ENCODE results near the gene SLC35A5. TPM values are rescaled to one million over a fixed set of nuclear protein-coding genes. Genes with fewer than 3 reads are reported as not detected.

Gene SLC35A5
- total and polyA plus RNA-seq, 9 of the 15 experiments (the other 6 are each of a cell fraction or from before 2014, with no cell fraction given): 4.0 to 13.0 (median 9.7) TPM

DNA sequence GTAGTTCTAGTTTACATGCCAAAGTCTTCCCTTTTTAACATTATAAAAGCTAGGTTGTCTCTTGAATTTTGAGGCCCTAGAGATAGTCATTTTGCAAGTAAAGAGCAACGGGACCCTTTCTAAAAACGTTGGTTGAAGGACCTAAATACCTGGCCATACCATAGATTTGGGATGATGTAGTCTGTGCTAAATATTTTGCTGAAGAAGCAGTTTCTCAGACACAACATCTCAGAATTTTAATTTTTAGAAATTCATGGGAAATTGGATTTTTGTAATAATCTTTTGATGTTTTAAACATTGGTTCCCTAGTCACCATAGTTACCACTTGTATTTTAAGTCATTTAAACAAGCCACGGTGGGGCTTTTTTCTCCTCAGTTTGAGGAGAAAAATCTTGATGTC, 21.3 kb downstream of the SLC35A5 start:
- no peak overlapping the region for H3K27ac ChIP-seq (ENCODE audit: extremely low read depth, low read depth, low read length)
- no peaks in the 10 kb centered on the region for H3K9me1 ChIP-seq (ENCODE audit: control insufficient read depth, insufficient read depth, low read length)
- intact Hi-C loops (cut with micrococcal nuclease): loop anchor here (5.0 to 10.0 kb wide), 3 partner anchors 152 to 409 kb away; partner anchors contain the start of gene GTPBP8
- in situ Hi-C loops (cut with MboI): loop anchor here (25.0 kb wide), 1 partner anchor 704 kb away; no protein-coding TSS in a partner anchor
- no peak overlapping the region for H3K4me2 ChIP-seq (ENCODE audit: insufficient read depth, low read length)
- ATAC-seq (no peak), DNase-seq (ENCODE audit: extremely low read depth in 1 of 4, low spot score in 3 of 4) (no peak), FAIRE-seq (no peak)
- no peaks in the 10 kb centered on the region for H4K20me1 ChIP-seq (replicated peaks; ENCODE audit: control insufficient read depth, insufficient read depth, low read length)
- H3K9me3 ChIP-seq (replicated peaks; ENCODE audit: control insufficient read depth, insufficient read depth, low read depth, low read length): no peaks in the 10 kb centered on the region
- CTCF ChIA-PET (ENCODE audit: low intra/inter-chr PET ratio): interaction anchor here (1.3 to 2.1 kb wide), 2 partner anchors 59 to 705 kb away, joined by 3 to 8 read pairs; no protein-coding TSS in a partner anchor
- TF ChIP-seq C11orf30 (IDR thresholded peaks at IDR 0.05; ENCODE audit: low read depth) (peak; percentile 48; the same call in 1 of the 2 replicates), KLF6 (CRISPR knock-in tag; IDR thresholded peaks at IDR 0.05; ENCODE audit: borderline replicate concordance) (no peak), ZNF197 (CRISPR knock-in tag; IDR thresholded peaks at IDR 0.05; ENCODE audit: low read depth) (no peak), MTF1 (CRISPR knock-in tag; IDR thresholded peaks at IDR 0.05; ENCODE audit: borderline replicate concordance) (no peak), MAFG (tag; conservative IDR thresholded peaks at IDR 0.05) (0 out of 2 replicates have a peak, but pooled peaks have one; percentile 16), MAFF (IDR thresholded peaks at IDR 0.05; ENCODE audit: low read length) (peak; percentile 46), ZNF316 (IDR thresholded peaks at IDR 0.05) (peak; percentile 58), MAFK (IDR thresholded peaks at IDR 0.05; ENCODE audit: low read length) (peak; percentile 48; the same call in 1 of the 2 replicates)
- TF ChIP-seq, protein P1, sequence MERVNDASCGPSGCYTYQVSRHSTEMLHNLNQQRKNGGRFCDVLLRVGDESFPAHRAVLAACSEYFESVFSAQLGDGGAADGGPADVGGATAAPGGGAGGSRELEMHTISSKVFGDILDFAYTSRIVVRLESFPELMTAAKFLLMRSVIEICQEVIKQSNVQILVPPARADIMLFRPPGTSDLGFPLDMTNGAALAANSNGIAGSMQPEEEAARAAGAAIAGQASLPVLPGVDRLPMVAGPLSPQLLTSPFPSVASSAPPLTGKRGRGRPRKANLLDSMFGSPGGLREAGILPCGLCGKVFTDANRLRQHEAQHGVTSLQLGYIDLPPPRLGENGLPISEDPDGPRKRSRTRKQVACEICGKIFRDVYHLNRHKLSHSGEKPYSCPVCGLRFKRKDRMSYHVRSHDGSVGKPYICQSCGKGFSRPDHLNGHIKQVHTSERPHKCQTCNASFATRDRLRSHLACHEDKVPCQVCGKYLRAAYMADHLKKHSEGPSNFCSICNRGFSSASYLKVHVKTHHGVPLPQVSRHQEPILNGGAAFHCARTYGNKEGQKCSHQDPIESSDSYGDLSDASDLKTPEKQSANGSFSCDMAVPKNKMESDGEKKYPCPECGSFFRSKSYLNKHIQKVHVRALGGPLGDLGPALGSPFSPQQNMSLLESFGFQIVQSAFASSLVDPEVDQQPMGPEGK (CRISPR knock-in tag; IDR thresholded peaks at IDR 0.05; ENCODE audit: borderline replicate concordance): no peak
- TF ChIP-seq, protein P2, sequence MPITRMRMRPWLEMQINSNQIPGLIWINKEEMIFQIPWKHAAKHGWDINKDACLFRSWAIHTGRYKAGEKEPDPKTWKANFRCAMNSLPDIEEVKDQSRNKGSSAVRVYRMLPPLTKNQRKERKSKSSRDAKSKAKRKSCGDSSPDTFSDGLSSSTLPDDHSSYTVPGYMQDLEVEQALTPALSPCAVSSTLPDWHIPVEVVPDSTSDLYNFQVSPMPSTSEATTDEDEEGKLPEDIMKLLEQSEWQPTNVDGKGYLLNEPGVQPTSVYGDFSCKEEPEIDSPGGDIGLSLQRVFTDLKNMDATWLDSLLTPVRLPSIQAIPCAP (CRISPR knock-in tag; IDR thresholded peaks at IDR 0.05; ENCODE audit: borderline replicate concordance): no peak
- POLR2A ChIA-PET: no interaction called here
- peaks cover 12% of the 10 kb centered on the region; the same call in 1 of the 3 replicates for H3K36me3 ChIP-seq (ENCODE audit: control insufficient read depth, insufficient read depth, low read length)
- H3K79me2 ChIP-seq (ENCODE audit: control insufficient read depth, insufficient read depth, low read length): no peaks in the 10 kb centered on the region
- H3K9ac ChIP-seq (ENCODE audit: insufficient read depth in 1 of 2, low read depth in 2 of 2, low read length in 2 of 2): no peak overlapping the region
- no peaks in the 10 kb centered on the region for H3K4me1 ChIP-seq (replicated peaks in 1 of 2; ENCODE audit: control insufficient read depth in 2 of 2, insufficient read depth in 2 of 2, low read length in 2 of 2)
- 21% methylated on average over 3 of the region's 3 CpGs for WGBS (ENCODE audit: insufficient coverage, low coverage, missing lambda C conversion rate)
- BruUV-seq (replicated peaks): no TSS peak
- H2AFZ ChIP-seq (ENCODE audit: low read depth, low read length): no peak overlapping the region
- H3K4me3 ChIP-seq: no peak overlapping the region
- no peaks in the 10 kb centered on the region for H3K27me3 ChIP-seq (ENCODE audit: control insufficient read depth in 2 of 2, insufficient read depth in 2 of 2, low read length in 2 of 2)

Measured in K562 (cell line).